Activated CD4-positive, CD25-positive, alpha-beta regulatory T cell treated with anti-CD3 and anti-CD28 coated beads, Interleukin-2, amount 50 U/mL, for 72 hours (primary cell): ENCODE data around the gene CIT.
A peak's percentile ranks its signal among the peaks of the same experiment; 100 is the strongest.
"Not testable (repeated sequence)": the region's sequence is repeated elsewhere in the genome, so short reads cannot be mapped to it uniquely, and the experiment has no call there.

Experiments used
- DNase-seq: peaks from one replicate; pipeline ENCODE4 v3.0.0; 2021

The CIT gene, protein sequence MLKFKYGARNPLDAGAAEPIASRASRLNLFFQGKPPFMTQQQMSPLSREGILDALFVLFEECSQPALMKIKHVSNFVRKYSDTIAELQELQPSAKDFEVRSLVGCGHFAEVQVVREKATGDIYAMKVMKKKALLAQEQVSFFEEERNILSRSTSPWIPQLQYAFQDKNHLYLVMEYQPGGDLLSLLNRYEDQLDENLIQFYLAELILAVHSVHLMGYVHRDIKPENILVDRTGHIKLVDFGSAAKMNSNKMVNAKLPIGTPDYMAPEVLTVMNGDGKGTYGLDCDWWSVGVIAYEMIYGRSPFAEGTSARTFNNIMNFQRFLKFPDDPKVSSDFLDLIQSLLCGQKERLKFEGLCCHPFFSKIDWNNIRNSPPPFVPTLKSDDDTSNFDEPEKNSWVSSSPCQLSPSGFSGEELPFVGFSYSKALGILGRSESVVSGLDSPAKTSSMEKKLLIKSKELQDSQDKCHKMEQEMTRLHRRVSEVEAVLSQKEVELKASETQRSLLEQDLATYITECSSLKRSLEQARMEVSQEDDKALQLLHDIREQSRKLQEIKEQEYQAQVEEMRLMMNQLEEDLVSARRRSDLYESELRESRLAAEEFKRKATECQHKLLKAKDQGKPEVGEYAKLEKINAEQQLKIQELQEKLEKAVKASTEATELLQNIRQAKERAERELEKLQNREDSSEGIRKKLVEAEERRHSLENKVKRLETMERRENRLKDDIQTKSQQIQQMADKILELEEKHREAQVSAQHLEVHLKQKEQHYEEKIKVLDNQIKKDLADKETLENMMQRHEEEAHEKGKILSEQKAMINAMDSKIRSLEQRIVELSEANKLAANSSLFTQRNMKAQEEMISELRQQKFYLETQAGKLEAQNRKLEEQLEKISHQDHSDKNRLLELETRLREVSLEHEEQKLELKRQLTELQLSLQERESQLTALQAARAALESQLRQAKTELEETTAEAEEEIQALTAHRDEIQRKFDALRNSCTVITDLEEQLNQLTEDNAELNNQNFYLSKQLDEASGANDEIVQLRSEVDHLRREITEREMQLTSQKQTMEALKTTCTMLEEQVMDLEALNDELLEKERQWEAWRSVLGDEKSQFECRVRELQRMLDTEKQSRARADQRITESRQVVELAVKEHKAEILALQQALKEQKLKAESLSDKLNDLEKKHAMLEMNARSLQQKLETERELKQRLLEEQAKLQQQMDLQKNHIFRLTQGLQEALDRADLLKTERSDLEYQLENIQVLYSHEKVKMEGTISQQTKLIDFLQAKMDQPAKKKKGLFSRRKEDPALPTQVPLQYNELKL (N-terminal part only)

DNA sequence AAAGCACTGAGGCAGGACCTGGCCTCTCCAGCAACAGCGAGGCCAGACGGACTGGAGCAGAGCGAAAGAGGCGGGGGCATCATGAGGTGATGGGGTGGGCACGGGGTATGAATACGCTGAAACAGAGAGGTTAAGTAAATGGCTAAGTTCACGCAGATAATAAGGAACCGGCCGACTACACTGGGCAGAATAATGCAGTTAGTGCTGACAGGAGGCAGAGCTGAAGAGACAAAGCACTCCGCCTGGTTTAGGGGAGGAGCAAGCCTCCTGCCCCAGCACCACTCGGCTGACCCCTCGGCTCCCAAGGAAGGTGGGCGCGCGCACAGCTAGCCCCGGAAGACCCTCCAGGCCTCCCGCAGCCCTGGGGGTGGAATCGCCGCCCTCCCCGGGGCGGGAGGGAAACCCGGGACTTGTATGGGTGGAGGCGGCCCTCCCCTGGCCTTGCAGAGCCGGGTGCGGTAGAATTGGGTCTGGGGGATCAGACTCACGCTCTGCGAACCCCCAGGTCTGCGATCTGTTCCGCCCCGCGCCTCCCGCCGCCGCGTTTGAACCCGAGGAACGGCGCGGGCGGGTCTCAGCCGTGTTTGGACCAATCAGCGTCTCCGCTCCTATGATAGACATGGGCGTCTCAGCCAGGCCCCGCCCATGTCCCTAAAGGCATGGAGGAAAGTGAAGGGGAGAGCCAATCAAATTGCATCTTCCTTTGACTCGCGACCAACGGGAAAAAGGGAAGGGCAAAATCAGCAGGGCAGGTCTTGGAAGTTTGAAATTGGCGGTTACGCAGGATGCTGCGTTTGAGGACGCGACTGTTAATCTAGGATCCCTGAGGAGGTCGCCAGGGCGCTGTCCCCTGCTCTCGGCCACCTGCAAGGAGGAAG lies at the start of gene CIT:
CIT (minus strand) TSS at position 560 of the 878 bp plus-strand sequence. CDS start 1,152 bp downstream, outside the sequence.
- peak; percentile 87 for DNase-seq

DNA sequence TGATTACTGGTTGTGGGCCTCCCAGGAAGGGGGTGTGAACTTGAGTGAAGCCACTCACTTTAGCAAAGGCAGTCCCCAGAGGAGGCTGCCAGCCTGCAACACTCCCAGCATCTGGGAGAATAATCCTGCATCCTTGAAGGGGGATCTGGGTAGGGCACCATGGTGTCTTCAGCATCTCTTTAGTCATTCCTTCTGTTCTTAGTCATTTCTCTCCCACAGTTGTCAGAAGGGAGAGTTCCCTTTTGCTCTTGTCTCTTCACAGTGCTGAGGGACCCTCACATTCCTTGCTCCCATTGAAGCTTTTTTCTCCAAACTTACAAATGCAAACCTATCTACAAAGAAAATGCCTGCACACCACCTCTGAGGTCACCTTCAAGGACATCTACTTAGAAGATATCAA lies 48.1 kb upstream of the CIT start:
- DNase-seq: no peak

DNA sequence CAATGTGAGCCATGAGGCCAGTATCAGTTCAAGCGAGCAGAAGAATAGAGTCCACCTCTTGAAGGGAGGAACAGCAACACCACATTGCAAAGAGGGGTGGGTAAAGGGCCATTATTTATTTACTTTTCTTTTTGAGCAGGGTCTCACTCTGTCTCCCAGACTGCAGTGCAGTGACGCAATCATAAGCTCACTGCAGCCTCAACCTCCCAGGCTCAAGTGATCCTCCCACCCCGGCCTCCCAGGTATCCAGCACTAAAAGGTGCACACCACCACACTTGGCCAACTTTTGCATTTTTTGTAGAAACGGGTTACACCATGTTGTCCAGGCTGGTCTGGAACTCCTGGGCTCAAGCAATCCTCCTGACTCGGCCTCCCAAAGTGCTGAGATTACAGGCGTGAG lies 42.9 kb upstream of the CIT start:
- no peak for DNase-seq

DNA sequence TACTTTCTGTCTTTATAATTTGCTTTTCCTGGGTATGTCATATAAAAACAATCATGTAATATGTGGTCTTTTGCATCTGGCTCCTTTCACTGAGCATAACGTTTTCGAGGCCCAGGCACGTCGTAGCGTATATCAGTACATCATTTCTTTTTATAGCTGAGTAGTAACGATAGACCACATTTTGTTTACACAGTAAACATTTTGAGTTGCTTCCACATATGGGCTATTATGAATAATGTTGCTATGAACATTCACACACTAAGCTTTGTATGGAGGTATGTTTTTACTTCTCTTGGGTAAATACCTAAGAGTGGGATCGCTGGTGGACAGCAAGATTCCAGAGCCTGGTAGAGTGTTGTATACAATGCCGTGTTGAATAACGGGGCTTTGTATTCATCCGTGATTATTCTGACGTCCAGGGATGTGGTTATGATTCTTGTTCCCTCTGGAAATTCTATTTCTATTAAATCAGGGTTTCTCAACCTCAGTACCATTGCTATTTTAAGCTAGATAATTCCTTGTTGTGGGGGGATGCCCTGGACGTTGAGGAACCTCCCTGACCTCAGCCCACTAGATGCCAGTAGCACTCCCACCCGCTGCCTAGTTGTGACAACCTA lies 38.9 kb upstream of the CIT start:
- DNase-seq: no peak

DNA sequence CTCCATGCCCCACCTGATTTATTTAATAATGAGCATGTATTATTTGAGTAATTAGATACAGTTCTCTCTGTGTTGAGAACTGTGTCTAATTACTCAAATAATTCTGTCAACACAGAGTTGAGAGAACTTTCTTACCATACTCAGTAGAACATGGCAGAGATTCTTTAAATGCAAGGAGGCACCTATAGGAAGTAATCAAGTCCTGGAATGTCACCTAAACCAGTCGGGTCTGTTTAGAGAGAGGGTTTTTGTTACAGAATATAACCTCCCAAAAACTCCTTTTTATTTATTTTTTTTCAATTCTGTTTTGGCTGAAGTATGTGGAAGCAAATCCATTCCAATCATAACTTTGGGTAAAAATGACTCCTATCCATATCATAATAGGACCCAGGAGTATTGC lies 37.5 kb upstream of the CIT start:
- no peak for DNase-seq

DNA sequence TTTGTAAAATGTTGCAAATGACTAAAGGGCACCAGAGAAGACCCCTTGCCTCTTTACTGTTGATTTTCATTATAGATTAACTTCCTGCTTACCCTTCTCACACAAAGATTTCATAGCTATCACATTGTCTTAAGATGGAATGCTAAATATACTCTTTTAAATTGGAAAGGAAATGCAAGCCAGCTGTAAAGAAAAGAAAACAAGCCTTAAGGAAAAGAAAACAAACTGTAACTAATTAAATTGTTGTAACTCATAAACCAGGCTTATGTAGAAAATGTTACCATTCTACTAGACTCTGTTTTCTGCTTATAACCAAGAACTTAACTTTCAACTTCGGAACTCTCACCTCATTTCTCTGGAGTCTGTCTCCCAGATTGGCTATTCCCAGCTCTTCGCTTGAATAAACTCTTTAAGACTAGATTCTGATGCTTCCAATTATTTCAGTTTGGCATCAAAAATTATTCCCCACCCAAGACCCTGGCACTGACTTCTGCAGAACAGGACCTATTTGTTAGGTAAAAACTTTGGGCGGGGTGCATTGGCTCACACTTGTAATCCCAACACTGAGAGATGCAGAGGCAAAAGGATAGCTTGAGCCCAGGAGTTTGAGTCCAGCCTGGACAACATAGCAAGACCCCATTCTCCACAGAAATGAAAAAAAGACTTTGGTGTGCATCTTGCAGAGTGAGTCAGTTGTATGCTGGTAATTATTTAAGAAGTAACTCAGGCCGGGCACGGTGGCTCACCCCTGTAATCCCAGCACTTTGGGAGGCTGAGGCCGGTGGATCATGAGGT lies 36.6 kb upstream of the CIT start:
- DNase-seq: no peak

DNA sequence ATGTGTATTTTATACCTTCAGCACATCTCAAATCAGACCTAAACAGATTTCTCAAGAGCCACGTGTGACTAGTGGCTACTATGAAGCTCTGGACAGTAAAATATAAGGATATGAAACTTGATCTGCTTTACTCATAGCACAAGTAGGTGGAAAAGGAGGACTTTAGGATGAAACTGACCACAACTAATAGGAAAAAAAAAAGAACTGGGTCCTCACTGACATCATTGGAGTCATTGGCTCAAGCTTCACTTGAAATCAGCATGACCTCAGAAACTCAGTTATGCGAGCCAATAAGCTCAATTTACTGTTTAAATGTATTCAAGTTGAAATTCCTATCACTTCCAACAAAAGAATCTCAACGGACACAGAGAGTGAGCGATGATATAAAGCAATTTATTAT lies 34.1 kb upstream of the CIT start:
- DNase-seq: no peak

DNA sequence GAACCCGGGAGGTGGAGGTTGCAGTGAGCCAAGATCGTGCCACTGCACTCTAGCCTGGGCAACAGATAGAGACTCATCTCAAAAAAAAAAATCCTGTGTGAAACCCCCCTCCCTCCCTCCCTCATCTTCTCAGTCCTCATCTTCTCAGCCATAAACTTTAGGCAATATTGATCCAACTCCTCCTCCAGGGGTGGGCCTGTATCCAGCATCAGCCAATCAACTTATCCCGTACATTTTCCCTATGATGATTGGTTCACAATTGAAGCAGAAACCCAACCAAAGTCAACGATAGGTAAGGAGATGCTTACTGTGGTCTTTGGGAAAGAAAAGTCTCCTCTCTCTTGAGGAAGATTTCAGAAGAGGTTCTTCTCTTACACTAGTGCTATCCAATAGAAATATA lies 33.5 kb upstream of the CIT start:
- DNase-seq: no peak

DNA sequence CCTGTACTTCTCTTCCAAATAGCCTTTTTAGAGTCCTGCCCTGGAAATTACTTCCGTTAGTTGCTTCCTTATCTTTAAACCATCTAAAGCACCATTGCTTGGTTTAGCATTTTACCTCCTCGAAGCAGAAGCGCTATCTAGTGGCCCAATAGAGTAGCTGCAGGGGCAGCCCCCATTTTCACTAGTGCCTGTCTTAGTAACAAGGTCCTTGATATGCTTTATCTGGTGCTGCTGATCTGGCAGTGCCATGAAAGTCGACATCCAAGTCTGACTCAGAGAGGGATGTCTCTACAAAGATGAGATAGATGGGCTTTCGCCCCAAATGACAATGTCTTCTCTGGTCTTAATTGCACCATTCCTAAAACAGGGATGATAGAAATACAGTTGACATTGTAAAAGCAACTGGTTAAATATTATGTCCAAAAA lies 25.0 kb upstream of the CIT start:
- DNase-seq: peak; percentile 68

DNA sequence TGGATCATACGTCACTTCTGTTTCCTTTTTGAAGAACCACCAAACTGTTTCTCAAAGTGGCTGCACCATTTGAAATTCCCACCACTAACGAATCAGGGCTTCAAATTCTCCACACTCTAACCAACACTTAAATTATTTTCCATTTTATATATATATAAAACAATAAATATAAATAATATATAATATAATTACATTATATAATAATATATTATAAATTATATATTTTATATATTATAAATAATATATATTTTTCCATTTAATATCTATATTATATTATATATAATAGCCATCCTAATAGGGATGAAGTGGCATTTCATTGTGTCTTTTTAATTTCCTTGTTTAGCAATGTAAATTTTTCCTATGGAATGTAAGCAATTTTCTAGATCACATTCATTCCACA lies 24.6 kb upstream of the CIT start:
- no peak for DNase-seq

DNA sequence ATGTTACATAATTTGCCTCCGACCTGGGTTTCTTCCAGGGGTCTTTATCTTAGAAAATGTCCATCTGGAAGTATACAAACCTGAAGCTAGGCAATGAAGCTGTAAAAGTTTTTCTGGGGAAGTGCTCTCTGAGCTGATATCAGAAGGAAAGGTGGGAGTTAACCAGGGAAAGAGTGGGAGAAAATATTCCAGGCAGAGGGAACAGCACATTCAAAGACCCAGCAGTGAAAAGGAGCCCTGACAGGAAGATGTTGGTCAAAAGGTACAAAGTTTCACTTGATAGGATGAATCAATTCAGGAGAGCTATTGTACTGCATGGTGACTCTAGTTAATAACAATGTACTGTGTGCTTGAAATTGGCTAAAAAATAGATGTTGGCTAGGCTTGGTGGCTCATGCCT lies 17.8 kb upstream of the CIT start:
- DNase-seq: no peak

DNA sequence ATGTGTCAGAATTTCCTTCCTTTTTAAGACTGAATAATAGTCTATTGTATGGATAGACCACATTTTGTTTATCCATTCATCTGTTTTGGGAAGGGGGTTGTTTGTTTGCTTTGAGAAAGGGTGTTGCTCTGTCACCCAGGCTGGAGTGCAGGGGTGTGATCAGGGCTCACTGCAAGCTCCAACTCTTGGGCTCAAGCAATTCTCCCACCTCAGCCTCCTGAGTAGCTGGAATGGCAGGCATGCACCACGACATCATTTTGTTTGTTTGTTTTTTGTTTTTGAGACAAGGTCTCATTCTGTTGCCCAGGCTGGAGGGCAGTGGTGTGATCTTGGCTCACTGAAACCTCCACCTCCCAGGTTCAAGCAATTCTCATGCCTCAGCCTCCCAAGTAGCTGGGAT lies 15.5 kb upstream of the CIT start:
- not testable (repeated sequence) for DNase-seq

DNA sequence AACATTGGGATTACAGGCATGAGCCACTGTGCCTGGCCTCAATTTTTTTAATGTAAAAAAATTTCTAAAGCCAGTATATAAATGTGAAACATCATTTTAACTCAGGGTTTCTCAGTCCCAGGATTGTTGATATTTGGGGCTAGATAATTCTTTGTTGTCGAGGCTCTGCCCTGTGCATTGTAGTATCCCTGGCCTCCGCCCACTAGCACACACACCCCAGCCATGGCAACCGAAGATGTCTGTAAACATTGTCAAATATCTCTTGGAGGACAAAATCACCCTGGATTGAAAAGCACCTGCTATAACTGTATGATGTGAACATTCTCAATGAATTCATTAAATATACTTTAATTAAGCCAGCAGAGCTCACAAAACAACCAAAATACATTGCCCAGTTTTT lies 8.4 kb upstream of the CIT start:
- DNase-seq: no peak

DNA sequence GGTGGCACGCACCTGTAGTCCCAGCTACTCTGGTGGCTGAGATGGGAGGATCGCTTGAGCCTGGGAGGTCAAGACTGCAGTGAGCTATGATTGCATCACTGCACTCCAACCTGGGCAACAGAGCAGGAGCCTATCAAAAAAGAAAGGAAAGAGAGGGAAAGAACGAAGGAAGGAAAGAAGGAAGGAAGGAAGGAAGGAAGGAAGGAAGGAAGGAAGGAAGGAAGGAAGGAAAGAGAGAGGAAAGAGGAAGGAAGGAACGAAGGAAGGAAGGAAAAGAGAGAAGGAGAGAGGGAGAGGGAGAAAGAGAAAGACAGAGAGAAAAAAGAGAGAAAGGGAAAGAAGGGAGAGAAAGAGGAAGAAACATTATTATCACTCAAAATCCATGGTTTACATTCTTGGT lies 6.7 kb upstream of the CIT start:
- DNase-seq: not testable (repeated sequence)

DNA sequence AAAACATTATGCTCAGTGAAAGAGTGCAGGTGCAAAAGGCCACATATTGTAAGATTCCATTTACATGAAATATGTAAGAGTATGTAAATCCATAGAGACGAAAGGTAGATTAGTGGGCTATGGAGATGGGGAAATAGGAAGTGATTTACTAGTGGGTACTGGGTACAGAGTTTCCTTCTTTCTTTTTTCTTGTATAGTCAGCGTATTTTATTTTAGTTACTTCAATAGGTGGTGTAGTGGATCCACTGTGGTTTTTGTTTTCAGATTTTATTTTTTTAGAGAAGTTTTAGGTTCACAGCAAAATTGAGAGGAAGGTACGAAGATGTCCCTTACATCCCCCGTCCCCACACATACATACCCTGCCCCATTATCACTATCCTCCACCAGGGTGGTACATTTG lies 6.1 kb upstream of the CIT start:
- DNase-seq: no peak

DNA sequence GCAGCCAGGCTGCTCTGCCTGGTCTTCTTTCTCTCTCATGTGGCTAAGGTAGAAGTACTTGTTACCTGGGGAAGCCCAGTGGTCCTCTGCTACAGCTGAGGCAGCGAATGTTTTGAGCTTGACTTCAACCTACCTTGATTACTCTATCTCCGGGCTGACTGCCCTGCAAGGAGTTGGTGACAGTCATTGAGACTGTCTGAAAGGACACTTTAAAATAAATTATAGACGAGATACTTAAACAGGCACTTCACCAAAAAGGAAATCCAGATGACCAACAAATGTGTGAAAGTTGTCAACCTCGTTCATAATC lies 474 bp upstream of the CIT start:
- no peak for DNase-seq

DNA sequence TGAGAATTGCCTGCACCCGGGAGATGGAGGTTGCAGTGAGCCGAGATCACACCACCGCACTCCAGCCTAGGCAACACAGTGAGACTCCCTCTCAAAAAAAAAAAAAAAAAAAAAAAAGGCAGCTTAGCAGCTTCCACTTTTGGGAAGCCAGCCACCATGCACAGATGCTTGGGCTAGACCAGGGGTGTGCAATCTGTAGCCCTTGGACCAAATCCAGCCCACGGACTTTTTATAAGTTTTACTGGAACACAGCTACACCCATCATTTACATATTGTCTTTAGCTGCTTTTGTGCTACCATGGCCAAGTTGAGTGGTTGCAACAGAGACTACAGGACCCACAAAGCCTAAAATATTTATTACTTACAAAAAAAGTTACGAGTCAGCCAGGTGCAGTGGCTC lies 6.7 kb downstream of the CIT start:
- DNase-seq: no peak

DNA sequence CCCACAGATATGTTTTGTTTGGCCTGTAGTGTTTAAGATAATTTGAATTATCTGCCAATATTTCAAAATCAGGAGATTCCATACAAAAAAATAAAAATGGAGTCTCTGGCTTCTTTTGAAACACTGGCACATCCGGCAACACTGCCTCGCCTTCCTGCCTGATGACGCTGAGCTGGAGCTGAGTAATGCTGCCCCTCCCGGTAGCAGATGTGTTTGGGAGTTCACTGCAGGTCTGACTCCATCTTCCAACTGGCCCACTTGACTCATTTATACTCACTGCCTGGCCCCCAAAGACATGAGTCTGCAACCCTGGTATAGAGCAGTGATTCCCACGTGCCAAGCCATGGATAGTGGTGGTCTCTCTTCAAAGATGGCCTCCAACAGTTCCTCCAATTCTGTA lies 7.4 kb downstream of the CIT start:
- DNase-seq: no peak

DNA sequence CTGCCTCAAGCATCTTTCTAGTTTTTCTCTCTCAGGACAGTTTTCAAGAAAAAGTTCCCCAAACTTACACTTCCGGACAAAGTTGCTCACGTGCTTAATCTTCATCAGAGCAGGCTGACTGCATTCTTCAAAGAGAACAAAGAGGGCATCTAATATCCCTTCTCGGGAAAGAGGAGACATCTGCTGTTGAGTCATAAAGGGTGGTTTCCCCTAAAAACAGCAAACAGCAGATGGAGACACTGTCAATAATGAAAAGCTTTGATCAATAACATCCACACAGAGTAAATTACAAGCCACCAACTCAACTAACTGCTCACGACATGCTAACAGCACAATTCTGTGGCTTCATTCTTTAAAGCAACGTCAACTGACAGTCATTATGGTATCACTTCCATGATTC lies 8.1 kb downstream of the CIT start:
- no peak for DNase-seq

DNA sequence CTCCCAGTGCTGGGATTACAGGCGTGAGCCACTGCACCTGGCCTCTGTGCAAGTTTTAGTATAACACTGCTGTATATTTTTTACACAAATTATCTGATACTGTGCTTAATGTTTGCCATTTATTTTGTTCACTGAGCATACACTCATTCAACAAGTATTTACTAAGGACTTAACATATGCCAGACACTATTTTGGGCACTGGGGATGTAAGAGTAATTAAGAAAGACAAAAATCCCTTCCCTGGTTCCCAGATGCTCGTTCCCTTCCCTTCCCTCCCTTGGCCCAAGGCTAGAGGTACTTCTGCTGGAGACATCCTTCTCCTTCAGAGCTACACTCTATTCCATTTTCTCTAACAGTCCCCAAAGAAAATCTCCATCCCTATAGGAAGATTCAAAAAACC lies 12.5 kb downstream of the CIT start:
- no peak for DNase-seq

DNA sequence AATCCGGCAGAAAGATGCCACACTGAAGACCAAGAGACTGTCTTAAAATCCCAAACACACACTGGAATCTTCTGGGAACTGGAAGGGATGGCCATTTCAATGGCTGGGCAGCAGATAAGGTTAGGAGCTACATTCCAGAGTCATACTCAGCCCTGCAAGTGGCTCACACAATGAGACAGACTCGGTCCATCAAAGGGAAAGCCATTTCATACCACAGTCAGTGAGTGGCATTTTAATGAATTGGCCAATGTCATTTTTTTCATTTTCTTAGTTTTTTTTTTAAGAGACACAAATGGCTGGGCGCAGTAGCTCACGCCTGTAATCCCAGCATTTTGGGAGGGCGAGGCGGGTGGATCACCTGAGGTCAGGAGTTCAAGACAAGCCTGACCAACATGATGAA lies 17.9 kb downstream of the CIT start:
- no peak for DNase-seq
